GM12878 (cell line): Measurements from ENCODE around the gene FHOD3. TPM values are rescaled to one million over a fixed set of nuclear protein-coding genes. Genes with fewer than 3 reads are reported as not detected.

ENCODE experiments used
- ATAC-seq: fragments of 200-7000 bp; cut with Tn5 transposase; 3 replicates; pipeline ENCODE4 v1.9.1; 2020; ENCODE audit warnings: mild to moderate bottlenecking, moderate library complexity
- BruUV-seq: library from RNA; stranded (reverse); fragments of 400-500 nt; replicated peaks from 2 replicates; lab custom pipeline; 2021; lab: Mats Ljungman, UMichigan
- CTCF ChIA-PET: fragments of 300-600 bp; sonication (Branson Sonifier 250); formaldehyde crosslinking; extraction: SDS; loops from one replicate; lab custom pipeline; 2021; ENCODE audit warnings: inconsistent platforms; lab: Yijun Ruan, JAX
- POLR2A ChIA-PET: fragments of 350-600 bp; formaldehyde crosslinking; extraction: SDS; loops from one replicate; lab custom pipeline; 2021; ENCODE audit warnings: inconsistent platforms; lab: Charles Lee
- RAD21 ChIA-PET: fragments of 300-600 bp; sonication (Branson Sonifier 250); formaldehyde crosslinking; loops from one replicate; lab custom pipeline; 2023; ENCODE audit warnings: antibody characterized with exemption; ENCODE audit not compliant: unreplicated experiment; lab: Charles Lee
- SMC1A ChIA-PET: fragments of 300-600 bp; sonication (Branson Sonifier 250); formaldehyde crosslinking; loops from one replicate; lab custom pipeline; 2023; ENCODE audit not compliant: unreplicated experiment, uncharacterized antibody; lab: Charles Lee
- DNase-seq: peaks from one replicate; pipeline ENCODE4 v3.0.0-alpha.2; 2011; ENCODE audit warnings: low read depth, low spot score
- FAIRE-seq: peaks from 3 replicates; lab custom pipeline; 2011; peaks lifted over from hg19 to GRCh38; lab: Jason Lieb, UNC
- H2AFZ ChIP-seq: 2 replicates; pipeline ENCODE4 v1.6.0; 2011; ENCODE audit warnings: low read depth, low read length, control low read depth; ENCODE audit not compliant: control insufficient read depth
- H3K27ac ChIP-seq: 2 replicates; pipeline ENCODE4 v1.5.1; 2011; ENCODE audit warnings: control low read depth; ENCODE audit not compliant: control insufficient read depth, insufficient read depth
- H3K27me3 ChIP-seq, 2 experiments: replicated peaks in 1 of 2; 2 replicates each; pipeline versions ENCODE4 v1.6.0 to v1.6.1; 2011; ENCODE audit warnings: low read length in 1 of 2; ENCODE audit not compliant: control insufficient read depth in 2 of 2, insufficient read depth in 2 of 2
- H3K36me3 ChIP-seq, 2 experiments: 2 replicates each; pipeline ENCODE4 v1.5.1; 2011; ENCODE audit warnings: low read length in 1 of 2; ENCODE audit not compliant: control insufficient read depth in 2 of 2, insufficient read depth in 2 of 2
- H3K4me1 ChIP-seq: 2 replicates; pipeline ENCODE4 v1.6.1; 2011; ENCODE audit warnings: mild to moderate bottlenecking, low read length, moderate library complexity, mixed read lengths; ENCODE audit not compliant: control insufficient read depth, insufficient read depth
- H3K4me2 ChIP-seq: 2 replicates; pipeline ENCODE4 v1.6.0; 2011; ENCODE audit warnings: control low read depth; ENCODE audit not compliant: control insufficient read depth, insufficient read depth
- H3K4me3 ChIP-seq: fragments of 200-600 bp; sonication (generic); 2 replicates; pipeline ENCODE4 v1.5.1; 2016
- H3K79me2 ChIP-seq: 2 replicates; pipeline ENCODE4 v1.6.0; 2011; ENCODE audit warnings: low read length; ENCODE audit not compliant: control insufficient read depth, insufficient read depth
- H3K9ac ChIP-seq: 2 replicates; pipeline ENCODE4 v1.8.0; 2011; ENCODE audit warnings: low read length, control low read depth, mixed read lengths; ENCODE audit not compliant: control insufficient read depth, insufficient read depth
- H3K9me3 ChIP-seq: replicated peaks from 3 replicates; pipeline ENCODE4 v1.5.1; 2011; ENCODE audit warnings: mild to moderate bottlenecking, low read length; ENCODE audit not compliant: control insufficient read depth, insufficient read depth
- H4K20me1 ChIP-seq: 2 replicates; pipeline ENCODE4 v1.6.0; 2011; ENCODE audit not compliant: control insufficient read depth, insufficient read depth
- BACH1 ChIP-seq: fragments of 450-650 bp; IDR thresholded peaks from 2 replicates; pipeline ENCODE4 v1.6.1; 2017; ENCODE audit warnings: mild to moderate bottlenecking, borderline replicate concordance
- CREM ChIP-seq: IDR thresholded peaks from 2 replicates; pipeline ENCODE4 v1.6.1; 2014; ENCODE audit warnings: antibody characterized with exemption, low read depth
- JUND ChIP-seq: IDR thresholded peaks from 2 replicates; pipeline ENCODE4 v1.6.1; 2012; ENCODE audit warnings: low read depth, mild to moderate bottlenecking, low read length, improper control_type of control experiment, moderate library complexity
- MYB ChIP-seq: fragments of 150-350 bp; IDR thresholded peaks from 2 replicates; pipeline ENCODE4 v1.6.1; 2014; ENCODE audit warnings: mild to moderate bottlenecking, low read depth, low read length, borderline replicate concordance
- WGBS: methylation state at CpG from one replicate; pipeline ENCODE4 v1.1.6; 2016; ENCODE audit warnings: low lambda C conversion rate; ENCODE audit not compliant: insufficient replicate concordance, insufficient coverage; ENCODE audit errors: missing lambda C conversion rate; 5-methylcytosine and 5-hydroxymethylcytosine counted together
- in situ Hi-C: fragments of 300-500 bp; cut with MboI; formaldehyde crosslinking; loops from 9 replicates; pipeline ENCODE4 v1.14.3; 2018; ENCODE audit warnings: mixed read lengths
- intact Hi-C: fragments of 100-400 bp; cut with micrococcal nuclease; formaldehyde crosslinking; loops from one replicate; pipeline ENCODE4 v1.14.2; 2022; ENCODE audit not compliant: unreplicated experiment
- polyA plus RNA-seq, 11 experiments: library from polyadenylated mRNA; depleted of rRNA in 4 of 11; unstranded in 6 of 11; stranded (reverse) in 5 of 11; fragments of >200 nt; fragmentation: Nextera tagmentation in 4 of 11; fragmentation: Illumina TruSeq in 1 of 11; extraction: Ambion mirVana in 4 of 11; extraction: Trizol in 1 of 11; gene quantifications; 1 replicate in 1 of 11; 2 replicates in 10 of 11; pipeline versions ENCODE4 v1.2.1 to v1.2.3, GENCODE V29; 2011 to 2016; ENCODE audit warnings: inconsistent platforms in 2 of 11, missing spikeins in 2 of 11, low read depth in 1 of 11
- total RNA-seq, 4 experiments: library from RNA; depleted of rRNA in 3 of 4; stranded (reverse); fragments of >200 nt in 3 of 4; fragmentation: Illumina TruSeq in 1 of 4; extraction: Trizol in 1 of 4; gene quantifications; 2 replicates each; pipeline versions ENCODE4 v1.2.1 to v1.2.3, GENCODE V29; 2013 to 2021
- TF ChIP-seq, protein P1 (sequence below): IDR thresholded peaks from 2 replicates; pipeline ENCODE4 v1.6.1; 2012; ENCODE audit warnings: low read length, inconsistent platforms
- TF ChIP-seq, protein P2 (sequence below), 3 experiments: IDR thresholded peaks in 2 of 3; conservative IDR thresholded peaks in 1 of 3; 2 replicates each; pipeline ENCODE4 v1.5.1; 2011; ENCODE audit warnings: low read depth in 3 of 3, low read length in 3 of 3, mild to moderate bottlenecking in 3 of 3, control low read depth in 2 of 3, moderate library complexity in 2 of 3, inconsistent platforms in 1 of 3, mixed read lengths in 1 of 3; ENCODE audit not compliant: control insufficient read depth in 2 of 3, insufficient read depth in 1 of 3; ENCODE audit errors: extremely low read depth in 1 of 3
- TF ChIP-seq, protein P3 (sequence below): fragments of 450-650 bp; IDR thresholded peaks from 2 replicates; pipeline ENCODE4 v1.6.1; 2016; ENCODE audit warnings: mild to moderate bottlenecking, moderate library complexity, borderline replicate concordance

FHOD3 gene
- total and polyA plus RNA-seq, 10 of the 15 experiments (the other 5 are each of a cell fraction or from before 2014, with no cell fraction given) = 0.77 to 26.7 (median 10.4) TPM

DNA sequence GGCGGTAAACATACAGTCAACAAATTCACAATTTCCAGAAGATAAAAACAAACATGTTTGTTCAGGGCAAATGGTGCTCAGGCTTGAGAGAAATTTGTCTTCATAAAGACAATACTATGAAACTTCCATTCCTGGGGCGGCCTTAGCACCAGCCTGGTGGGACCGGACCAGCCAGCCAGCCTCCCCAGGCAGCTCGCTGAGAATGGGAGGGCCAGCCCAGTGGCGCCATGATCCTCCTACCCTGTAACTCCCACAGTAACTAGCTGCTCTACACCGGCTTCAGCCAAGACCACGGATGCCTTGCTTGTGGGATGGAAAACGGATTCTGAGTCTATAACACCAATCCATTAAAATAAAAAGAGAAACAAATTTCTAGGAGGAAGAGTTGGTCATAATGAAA is 24.2 kb upstream of the FHOD3 start (continued):
- TF ChIP-seq, protein P1, sequence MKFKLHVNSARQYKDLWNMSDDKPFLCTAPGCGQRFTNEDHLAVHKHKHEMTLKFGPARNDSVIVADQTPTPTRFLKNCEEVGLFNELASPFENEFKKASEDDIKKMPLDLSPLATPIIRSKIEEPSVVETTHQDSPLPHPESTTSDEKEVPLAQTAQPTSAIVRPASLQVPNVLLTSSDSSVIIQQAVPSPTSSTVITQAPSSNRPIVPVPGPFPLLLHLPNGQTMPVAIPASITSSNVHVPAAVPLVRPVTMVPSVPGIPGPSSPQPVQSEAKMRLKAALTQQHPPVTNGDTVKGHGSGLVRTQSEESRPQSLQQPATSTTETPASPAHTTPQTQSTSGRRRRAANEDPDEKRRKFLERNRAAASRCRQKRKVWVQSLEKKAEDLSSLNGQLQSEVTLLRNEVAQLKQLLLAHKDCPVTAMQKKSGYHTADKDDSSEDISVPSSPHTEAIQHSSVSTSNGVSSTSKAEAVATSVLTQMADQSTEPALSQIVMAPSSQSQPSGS = no peak
- TF ChIP-seq, protein P2, sequence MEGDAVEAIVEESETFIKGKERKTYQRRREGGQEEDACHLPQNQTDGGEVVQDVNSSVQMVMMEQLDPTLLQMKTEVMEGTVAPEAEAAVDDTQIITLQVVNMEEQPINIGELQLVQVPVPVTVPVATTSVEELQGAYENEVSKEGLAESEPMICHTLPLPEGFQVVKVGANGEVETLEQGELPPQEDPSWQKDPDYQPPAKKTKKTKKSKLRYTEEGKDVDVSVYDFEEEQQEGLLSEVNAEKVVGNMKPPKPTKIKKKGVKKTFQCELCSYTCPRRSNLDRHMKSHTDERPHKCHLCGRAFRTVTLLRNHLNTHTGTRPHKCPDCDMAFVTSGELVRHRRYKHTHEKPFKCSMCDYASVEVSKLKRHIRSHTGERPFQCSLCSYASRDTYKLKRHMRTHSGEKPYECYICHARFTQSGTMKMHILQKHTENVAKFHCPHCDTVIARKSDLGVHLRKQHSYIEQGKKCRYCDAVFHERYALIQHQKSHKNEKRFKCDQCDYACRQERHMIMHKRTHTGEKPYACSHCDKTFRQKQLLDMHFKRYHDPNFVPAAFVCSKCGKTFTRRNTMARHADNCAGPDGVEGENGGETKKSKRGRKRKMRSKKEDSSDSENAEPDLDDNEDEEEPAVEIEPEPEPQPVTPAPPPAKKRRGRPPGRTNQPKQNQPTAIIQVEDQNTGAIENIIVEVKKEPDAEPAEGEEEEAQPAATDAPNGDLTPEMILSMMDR (IDR thresholded peaks at IDR 0.05 in 2 of 3, conservative IDR thresholded peaks at IDR 0.05 in 1 of 3; ENCODE audit: control insufficient read depth in 2 of 3, extremely low read depth in 1 of 3, insufficient read depth in 1 of 3, low read depth in 3 of 3, low read length in 3 of 3) = no peak
- no peak for TF ChIP-seq MYB

DNA sequence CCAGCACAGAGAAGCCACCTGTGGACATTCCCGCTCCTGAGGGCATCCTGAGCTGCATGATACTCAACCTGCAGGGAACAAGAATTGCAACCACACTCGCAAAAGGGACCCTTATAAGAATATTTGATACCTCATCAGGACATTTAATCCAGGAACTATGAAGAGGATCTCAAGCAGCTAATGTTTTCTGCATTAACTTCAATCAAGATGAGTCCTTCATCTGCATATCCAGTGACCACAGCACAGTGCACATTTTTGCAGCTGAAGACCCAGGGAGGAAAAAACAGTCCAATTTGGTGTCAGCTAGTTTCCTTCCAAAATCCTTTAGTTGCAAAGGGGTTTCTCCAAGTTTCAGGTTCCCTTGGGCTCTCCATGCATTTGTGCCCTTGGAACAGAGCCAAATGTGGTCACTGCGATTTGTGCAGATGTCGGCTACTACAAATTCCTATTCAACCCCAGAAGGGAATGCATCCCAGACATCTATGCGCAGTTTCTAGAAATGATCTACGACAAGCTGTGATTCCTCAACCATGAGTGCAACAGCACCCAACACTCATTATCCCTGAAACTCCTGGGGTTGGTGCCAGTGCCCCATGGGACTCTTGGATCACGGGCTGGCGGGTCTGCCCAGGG is 23.3 kb upstream of the FHOD3 start:
- H4K20me1 ChIP-seq = no peaks in the 10 kb centered on the region
- no peak overlapping the region for H3K4me3 ChIP-seq
- ChIA-PET POLR2A (no interaction called here), CTCF (interaction anchor here (1.1 to 1.6 kb wide), 3 partner anchors 10 to 254 kb away, joined by 3 to 10 read pairs (median 4); no protein-coding TSS in a partner anchor), RAD21 (interaction anchor here (0.8 to 1.6 kb wide), 2 partner anchors 10 kb away, joined by 3 to 6 read pairs; no protein-coding TSS in a partner anchor), SMC1A (no interaction called here)
- H3K36me3 ChIP-seq = no peaks in the 10 kb centered on the region
- no peak for ATAC-seq
- no peaks in the 10 kb centered on the region for H3K9me3 ChIP-seq
- H3K4me1 ChIP-seq = no peaks in the 10 kb centered on the region
- no peak overlapping the region for H2AFZ ChIP-seq
- DNase-seq = no peak
- FAIRE-seq = no peak
- no peaks in the 10 kb centered on the region for H3K27me3 ChIP-seq
- no peaks in the 10 kb centered on the region for H3K79me2 ChIP-seq
- no peak overlapping the region for H3K9ac ChIP-seq
- in situ Hi-C loops = no loop called here
- no peak for TF ChIP-seq BACH1
- TF ChIP-seq, protein P3, sequence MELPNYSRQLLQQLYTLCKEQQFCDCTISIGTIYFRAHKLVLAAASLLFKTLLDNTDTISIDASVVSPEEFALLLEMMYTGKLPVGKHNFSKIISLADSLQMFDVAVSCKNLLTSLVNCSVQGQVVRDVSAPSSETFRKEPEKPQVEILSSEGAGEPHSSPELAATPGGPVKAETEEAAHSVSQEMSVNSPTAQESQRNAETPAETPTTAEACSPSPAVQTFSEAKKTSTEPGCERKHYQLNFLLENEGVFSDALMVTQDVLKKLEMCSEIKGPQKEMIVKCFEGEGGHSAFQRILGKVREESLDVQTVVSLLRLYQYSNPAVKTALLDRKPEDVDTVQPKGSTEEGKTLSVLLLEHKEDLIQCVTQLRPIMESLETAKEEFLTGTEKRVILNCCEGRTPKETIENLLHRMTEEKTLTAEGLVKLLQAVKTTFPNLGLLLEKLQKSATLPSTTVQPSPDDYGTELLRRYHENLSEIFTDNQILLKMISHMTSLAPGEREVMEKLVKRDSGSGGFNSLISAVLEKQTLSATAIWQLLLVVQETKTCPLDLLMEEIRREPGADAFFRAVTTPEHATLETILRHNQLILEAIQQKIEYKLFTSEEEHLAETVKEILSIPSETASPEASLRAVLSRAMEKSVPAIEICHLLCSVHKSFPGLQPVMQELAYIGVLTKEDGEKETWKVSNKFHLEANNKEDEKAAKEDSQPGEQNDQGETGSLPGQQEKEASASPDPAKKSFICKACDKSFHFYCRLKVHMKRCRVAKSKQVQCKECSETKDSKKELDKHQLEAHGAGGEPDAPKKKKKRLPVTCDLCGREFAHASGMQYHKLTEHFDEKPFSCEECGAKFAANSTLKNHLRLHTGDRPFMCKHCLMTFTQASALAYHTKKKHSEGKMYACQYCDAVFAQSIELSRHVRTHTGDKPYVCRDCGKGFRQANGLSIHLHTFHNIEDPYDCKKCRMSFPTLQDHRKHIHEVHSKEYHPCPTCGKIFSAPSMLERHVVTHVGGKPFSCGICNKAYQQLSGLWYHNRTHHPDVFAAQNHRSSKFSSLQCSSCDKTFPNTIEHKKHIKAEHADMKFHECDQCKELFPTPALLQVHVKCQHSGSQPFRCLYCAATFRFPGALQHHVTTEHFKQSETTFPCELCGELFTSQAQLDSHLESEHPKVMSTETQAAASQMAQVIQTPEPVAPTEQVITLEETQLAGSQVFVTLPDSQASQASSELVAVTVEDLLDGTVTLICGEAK = no peak
- no peak for TF ChIP-seq CREM
- no peak for TF ChIP-seq JUND
- intact Hi-C loops = no loop called here
- no peak overlapping the region for H3K4me2 ChIP-seq
- WGBS = 44% methylated on average over 8 of the region's 8 CpGs
- no peak overlapping the region for H3K27ac ChIP-seq
- BruUV-seq = no TSS peak
